Effector memory CD4-positive, alpha-beta T cell (primary cell): ENCODE results near the gene DAGLA.

Experiments used
- DNase-seq, 3 donors: peaks; one replicate each; pipeline ENCODE4 v3.0.0-alpha.2; 2020
- H3K27ac ChIP-seq: 2 replicates; pipeline ENCODE4 v1.7.0; 2013; ENCODE audit warnings: mild to moderate bottlenecking, low read length, moderate library complexity; ENCODE audit not compliant: insufficient read depth, poor library complexity, severe bottlenecking
- H3K27me3 ChIP-seq: replicated peaks from 2 replicates; pipeline ENCODE4 v1.7.0; 2013; ENCODE audit warnings: mild to moderate bottlenecking, low read length; ENCODE audit not compliant: insufficient read depth, control insufficient read depth, poor library complexity, severe bottlenecking
- H3K36me3 ChIP-seq: 2 replicates; pipeline ENCODE4 v1.7.0; 2013; ENCODE audit warnings: mild to moderate bottlenecking, low read length, moderate library complexity; ENCODE audit not compliant: control insufficient read depth, insufficient read depth
- H3K4me1 ChIP-seq: 2 replicates; pipeline ENCODE4 v1.7.0; 2013; ENCODE audit warnings: low read length, mild to moderate bottlenecking; ENCODE audit not compliant: control insufficient read depth, insufficient read depth, poor library complexity, severe bottlenecking
- H3K4me3 ChIP-seq: 2 replicates; pipeline ENCODE4 v1.7.0; 2013; ENCODE audit warnings: low read length, low read depth, mild to moderate bottlenecking; ENCODE audit not compliant: insufficient read depth, poor library complexity, severe bottlenecking
- H3K9me3 ChIP-seq: 2 replicates; pipeline ENCODE4 v1.7.0; 2013; ENCODE audit warnings: mild to moderate bottlenecking, low read length, moderate library complexity; ENCODE audit not compliant: control insufficient read depth

DAGLA gene

GRCh38 chr11:61715867-61716266 lies 35.7 kb downstream of the DAGLA start:
- H3K36me3 ChIP-seq: no peaks in the 10 kb centered on the region
- no peaks in the 10 kb centered on the region for H3K4me1 ChIP-seq
- no peak overlapping the region for H3K4me3 ChIP-seq
- no peak overlapping the region for H3K27ac ChIP-seq
- H3K27me3 ChIP-seq: no peaks in the 10 kb centered on the region
- no peak for DNase-seq
- H3K9me3 ChIP-seq: no peaks in the 10 kb centered on the region

- no peaks in the 10 kb centered on the region for H3K9me3 ChIP-seq
- H3K27me3 ChIP-seq: no peaks in the 10 kb centered on the region
- H3K36me3 ChIP-seq: no peaks in the 10 kb centered on the region
- no peaks in the 10 kb centered on the region for H3K4me1 ChIP-seq
- no peak overlapping the region for H3K27ac ChIP-seq
- no peak for DNase-seq
- no peak overlapping the region for H3K4me3 ChIP-seq
These were observed 36.5 kb downstream of the DAGLA start for GRCh38 chr11:61716478-61717285.

- Histone ChIP-seq H3K9me3 (no peaks in the 10 kb centered on the region), H3K4me3 (no peak overlapping the region), H3K36me3 (no peaks in the 10 kb centered on the region), H3K27me3 (no peaks in the 10 kb centered on the region), H3K27ac (no peak overlapping the region), H3K4me1 (no peaks in the 10 kb centered on the region)
- no peak for DNase-seq
These were observed 37.3 kb downstream of the DAGLA start for GRCh38 chr11:61717286-61718033.

- no peaks in the 10 kb centered on the region for H3K27me3 ChIP-seq
- no peaks in the 10 kb centered on the region for H3K36me3 ChIP-seq
- no peak overlapping the region for H3K4me3 ChIP-seq
- H3K27ac ChIP-seq: no peak overlapping the region
- DNase-seq: no peak
- no peaks in the 10 kb centered on the region for H3K9me3 ChIP-seq
- no peaks in the 10 kb centered on the region for H3K4me1 ChIP-seq
These were observed 37.9 kb downstream of the DAGLA start for GRCh38 chr11:61718046-61718531.

GRCh38 chr11:61718621-61719302 lies 38.6 kb downstream of the DAGLA start:
- Histone ChIP-seq H3K27me3 (no peaks in the 10 kb centered on the region), H3K27ac (no peak overlapping the region), H3K4me1 (no peaks in the 10 kb centered on the region), H3K36me3 (no peaks in the 10 kb centered on the region), H3K4me3 (no peak overlapping the region), H3K9me3 (no peaks in the 10 kb centered on the region)
- no peak for DNase-seq

GRCh38 chr11:61719978-61720377 lies 39.8 kb downstream of the DAGLA start:
- no peak overlapping the region for H3K4me3 ChIP-seq
- H3K4me1 ChIP-seq: no peaks in the 10 kb centered on the region
- no peak for DNase-seq
- no peaks in the 10 kb centered on the region for H3K27me3 ChIP-seq
- no peaks in the 10 kb centered on the region for H3K9me3 ChIP-seq
- H3K27ac ChIP-seq: no peak overlapping the region
- H3K36me3 ChIP-seq: no peaks in the 10 kb centered on the region

- Histone ChIP-seq H3K4me1 (no peaks in the 10 kb centered on the region), H3K36me3 (no peaks in the 10 kb centered on the region), H3K4me3 (no peak overlapping the region), H3K27ac (no peak overlapping the region), H3K27me3 (no peaks in the 10 kb centered on the region), H3K9me3 (no peaks in the 10 kb centered on the region)
- no peak for DNase-seq
These were observed 40.4 kb downstream of the DAGLA start for GRCh38 chr11:61720597-61720996.

GRCh38 chr11:61724437-61724836 lies 44.2 kb downstream of the DAGLA start:
- Histone ChIP-seq H3K36me3 (no peaks in the 10 kb centered on the region), H3K27ac (no peak overlapping the region), H3K9me3 (no peaks in the 10 kb centered on the region), H3K4me3 (no peak overlapping the region), H3K4me1 (no peaks in the 10 kb centered on the region), H3K27me3 (no peaks in the 10 kb centered on the region)
- no peak for DNase-seq

GRCh38 chr11:61725781-61726231 lies 45.6 kb downstream of the DAGLA start:
- Histone ChIP-seq H3K4me3 (no peak overlapping the region), H3K4me1 (no peaks in the 10 kb centered on the region), H3K9me3 (no peaks in the 10 kb centered on the region), H3K27ac (no peak overlapping the region), H3K36me3 (no peaks in the 10 kb centered on the region), H3K27me3 (no peaks in the 10 kb centered on the region)
- no peak for DNase-seq
